Embryonic facial prominence (tissue), 1 donor: Measurements from ENCODE around the gene HDAC10.

Source experiments
- DNase-seq: peaks from one replicate; pipeline ENCODE4 v3.0.0-alpha.2; 2016; ENCODE audit errors: extremely low spot score

HDAC10 gene

GRCh38 chr22:50256258-50256862 lies 5.3 kb upstream of the HDAC10 start:
- no peak for DNase-seq

- no peak for DNase-seq
Observed at GRCh38 chr22:50255607-50256006, 4.5 kb upstream of the HDAC10 start.

GRCh38 chr22:50255099-50255498 lies 4.0 kb upstream of the HDAC10 start:
- no peak for DNase-seq

- DNase-seq: no peak
Observed at GRCh38 chr22:50253941-50254340, 2.9 kb upstream of the HDAC10 start.

- no peak for DNase-seq
Observed at GRCh38 chr22:50253046-50253915, 2.2 kb upstream of the HDAC10 start.

GRCh38 chr22:50252082-50253045 lies 1.3 kb upstream of the HDAC10 start:
- DNase-seq: no peak

- no peak for DNase-seq
Observed at GRCh38 chr22:50251477-50252081, 514 bp upstream of the HDAC10 start.

- DNase-seq: no peak
Observed at GRCh38 chr22:50250249-50250554, 863 bp downstream of the HDAC10 start.

GRCh38 chr22:50249341-50250248 lies 1.5 kb downstream of the HDAC10 start:
- no peak for DNase-seq

GRCh38 chr22:50248196-50249081 lies 2.6 kb downstream of the HDAC10 start:
- DNase-seq: no peak

- no peak for DNase-seq
Observed at GRCh38 chr22:50247748-50248147, 3.3 kb downstream of the HDAC10 start.

- no peak for DNase-seq
Observed at GRCh38 chr22:50246242-50247175, 4.6 kb downstream of the HDAC10 start.

GRCh38 chr22:50245214-50246072 lies 5.6 kb downstream of the HDAC10 start:
- no peak for DNase-seq

- DNase-seq: peak; percentile 82
Observed at GRCh38 chr22:50244420-50245213, 6.4 kb downstream of the HDAC10 start, which contains the start of gene TUBGCP6. TUBGCP6 (minus strand) TSS chr22:50245023; CDS start chr22:50244459, 564 bp downstream.

- no peak for DNase-seq
Observed at GRCh38 chr22:50243685-50244419, 7.2 kb downstream of the HDAC10 start.

- no peak for DNase-seq
Observed at GRCh38 chr22:50242406-50242949, 8.6 kb downstream of the HDAC10 start.
